Upper lobe of right lung (tissue), 1 donor: ENCODE data around the gene EEF2K. TPM values are rescaled to one million over a fixed set of nuclear protein-coding genes. Genes with fewer than 3 reads are reported as not detected.
A peak's percentile ranks its signal among the peaks of the same experiment; 100 is the strongest.
"Not testable (repeated sequence)": the region's sequence is repeated elsewhere in the genome, so short reads cannot be mapped to it uniquely, and the experiment has no call there.

ENCODE experiments used
- ATAC-seq: fragments of 200-7000 bp; cut with Tn5 transposase; one replicate; pipeline ENCODE4 v1.9.1; 2020; ENCODE audit warnings: mild to moderate bottlenecking, moderate library complexity
- DNase-seq: peaks from one replicate; pipeline ENCODE4 v3.0.0-alpha.2; 2020
- H3K27ac ChIP-seq: fragments of 200-600 bp; one replicate; pipeline ENCODE4 v1.8.0; 2022
- H3K27me3 ChIP-seq: fragments of 200-600 bp; one replicate; pipeline ENCODE4 v1.8.0; 2022; ENCODE audit warnings: mild to moderate bottlenecking
- H3K36me3 ChIP-seq: fragments of 200-600 bp; one replicate; pipeline ENCODE4 v1.8.0; 2022
- H3K4me1 ChIP-seq: fragments of 200-600 bp; one replicate; pipeline ENCODE4 v1.8.0; 2022
- H3K4me3 ChIP-seq: fragments of 200-600 bp; one replicate; pipeline ENCODE4 v1.8.0; 2022; ENCODE audit warnings: mild to moderate bottlenecking
- H3K9me3 ChIP-seq: fragments of 200-600 bp; one replicate; pipeline ENCODE4 v1.8.0; 2022
- intact Hi-C: fragments of 100-400 bp; cut with DNase I; formaldehyde crosslinking; loops from one replicate; pipeline ENCODE4 v1.11.0; 2022
- total RNA-seq: library from RNA; stranded (reverse); fragmentation: NEBNext Ultra II Directional; extraction: Animal tissue kit (Norgen Biotek cat#: 25700); gene quantifications from one replicate; pipeline ENCODE4 v1.2.1, GENCODE V29; 2021
- TF ChIP-seq, protein P1 (sequence below): fragments of 200-600 bp; IDR thresholded peaks from one replicate; pipeline ENCODE4 v1.8.0; 2022; ENCODE audit warnings: antibody characterized with exemption
- donor health status: DM: no; HTN: yes; CAD: no; lungs with severe emphysema.

Gene EEF2K
- total RNA-seq, 1 donor from 2014 or later, result 34.9 TPM

DNA sequence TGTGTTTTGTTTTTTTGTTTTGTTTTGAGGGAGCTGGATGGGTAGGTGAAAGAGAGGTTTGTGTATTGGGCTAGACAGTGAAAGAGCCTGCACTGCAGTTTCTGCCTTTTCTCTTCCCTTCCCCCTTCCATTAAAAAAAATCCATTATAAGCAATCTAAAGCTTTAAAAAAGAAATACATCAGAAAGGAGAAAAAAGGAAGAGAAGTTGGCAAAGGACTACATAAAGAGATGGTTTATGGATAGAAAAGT, 10.7 kb upstream of the EEF2K start:
- peak overlapping the region; percentile 59 for H3K4me3 ChIP-seq
- peak overlapping the region; percentile 71 for H3K27ac ChIP-seq
- TF ChIP-seq, protein P1, sequence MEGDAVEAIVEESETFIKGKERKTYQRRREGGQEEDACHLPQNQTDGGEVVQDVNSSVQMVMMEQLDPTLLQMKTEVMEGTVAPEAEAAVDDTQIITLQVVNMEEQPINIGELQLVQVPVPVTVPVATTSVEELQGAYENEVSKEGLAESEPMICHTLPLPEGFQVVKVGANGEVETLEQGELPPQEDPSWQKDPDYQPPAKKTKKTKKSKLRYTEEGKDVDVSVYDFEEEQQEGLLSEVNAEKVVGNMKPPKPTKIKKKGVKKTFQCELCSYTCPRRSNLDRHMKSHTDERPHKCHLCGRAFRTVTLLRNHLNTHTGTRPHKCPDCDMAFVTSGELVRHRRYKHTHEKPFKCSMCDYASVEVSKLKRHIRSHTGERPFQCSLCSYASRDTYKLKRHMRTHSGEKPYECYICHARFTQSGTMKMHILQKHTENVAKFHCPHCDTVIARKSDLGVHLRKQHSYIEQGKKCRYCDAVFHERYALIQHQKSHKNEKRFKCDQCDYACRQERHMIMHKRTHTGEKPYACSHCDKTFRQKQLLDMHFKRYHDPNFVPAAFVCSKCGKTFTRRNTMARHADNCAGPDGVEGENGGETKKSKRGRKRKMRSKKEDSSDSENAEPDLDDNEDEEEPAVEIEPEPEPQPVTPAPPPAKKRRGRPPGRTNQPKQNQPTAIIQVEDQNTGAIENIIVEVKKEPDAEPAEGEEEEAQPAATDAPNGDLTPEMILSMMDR, result no peak
- no peaks in the 10 kb centered on the region for H3K36me3 ChIP-seq
- intact Hi-C loops, result loop anchor here (5.0 kb wide), 1 partner anchor 102 kb away; the partner anchor contains the start of gene POLR3E
- peaks cover 30% of the 10 kb centered on the region for H3K4me1 ChIP-seq
- DNase-seq (no peak), ATAC-seq (no peak)
- no peaks in the 10 kb centered on the region for H3K27me3 ChIP-seq
- no peaks in the 10 kb centered on the region for H3K9me3 ChIP-seq

DNA sequence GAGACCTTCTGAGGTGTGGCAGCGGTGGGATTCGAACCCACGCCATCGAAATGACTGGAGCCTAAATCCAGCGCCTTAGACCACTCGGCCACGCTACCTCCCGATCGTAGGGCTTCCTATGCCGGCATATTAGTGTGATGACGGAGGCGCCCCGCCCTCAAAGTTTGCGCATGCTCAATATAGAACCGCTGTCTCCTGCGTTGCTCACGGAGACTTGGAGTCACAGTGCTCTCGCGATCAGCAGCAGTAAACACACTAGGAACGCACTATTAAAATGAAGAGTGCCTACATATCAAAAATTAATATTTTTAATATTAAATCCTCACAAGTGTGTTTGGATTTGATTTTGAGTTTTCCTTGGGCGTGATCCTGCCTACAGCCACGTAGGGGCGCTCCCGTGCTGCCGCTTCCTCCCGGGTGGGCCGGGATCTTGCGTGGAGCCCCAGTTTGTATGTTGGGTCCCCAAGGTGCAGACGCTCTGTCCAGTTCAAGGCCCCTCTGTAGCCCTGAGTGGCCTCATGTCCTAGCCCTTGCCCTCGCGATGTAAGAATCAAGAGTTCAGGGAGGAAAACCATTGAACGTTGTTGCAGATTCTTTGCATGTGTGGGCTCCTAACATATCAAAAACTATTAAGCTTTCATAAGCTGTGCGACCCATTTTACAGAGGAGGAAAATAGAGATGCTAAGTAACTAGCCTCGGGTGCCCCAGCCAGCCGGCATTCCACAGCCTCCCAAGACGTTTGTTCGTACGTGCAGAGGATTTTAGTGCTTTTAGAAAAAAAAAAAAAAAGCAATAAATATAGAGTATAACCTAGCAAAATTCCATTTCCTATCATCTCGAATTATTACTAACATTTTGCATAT, 10.2 kb upstream of the EEF2K start:
- H3K36me3 ChIP-seq, result no peaks in the 10 kb centered on the region
- DNase-seq (peak; percentile 92), ATAC-seq (peak; percentile 43)
- H3K27me3 ChIP-seq, result no peaks in the 10 kb centered on the region
- H3K4me1 ChIP-seq, result peaks cover 30% of the 10 kb centered on the region
- peak overlapping the region; percentile 59 for H3K4me3 ChIP-seq
- H3K27ac ChIP-seq, result peak overlapping the region; percentile 71
- no peaks in the 10 kb centered on the region for H3K9me3 ChIP-seq
- intact Hi-C loops, result loop anchor here (5.0 kb wide), 1 partner anchor 101 kb away; the partner anchor contains the start of gene POLR3E
- TF ChIP-seq, protein P1, result peak; percentile 93

DNA sequence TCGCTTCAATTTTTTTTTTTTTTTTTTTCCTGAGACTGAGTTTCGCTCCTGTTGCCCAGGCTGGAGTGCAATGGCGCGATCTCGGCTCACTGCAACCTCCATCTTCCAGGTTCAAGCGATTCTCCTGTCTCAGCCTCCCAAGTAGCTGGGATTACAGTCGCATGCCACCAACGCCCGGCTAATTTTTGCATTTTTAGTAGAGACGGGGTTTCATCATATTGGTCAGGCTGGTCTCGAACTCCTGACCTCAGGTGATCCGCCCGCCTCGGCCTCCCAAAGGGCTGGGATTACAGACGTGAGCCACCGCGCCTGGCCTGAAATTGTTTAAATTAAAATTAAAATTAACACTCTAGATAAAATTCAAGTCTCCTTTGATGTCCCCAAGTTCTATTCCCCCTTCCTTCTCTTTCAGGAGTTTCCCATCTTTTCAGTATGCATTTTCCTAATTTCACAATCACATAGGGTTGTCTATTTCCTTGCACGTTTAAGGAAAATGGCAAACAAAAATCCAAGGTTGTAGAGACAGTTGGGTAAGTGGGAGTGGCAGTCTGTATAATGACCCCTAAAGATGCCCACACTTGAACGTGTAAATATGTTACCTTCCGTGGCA, 9.4 kb upstream of the EEF2K start:
- intact Hi-C loops, result loop anchor here (5.0 kb wide), 1 partner anchor 101 kb away; the partner anchor contains the start of gene POLR3E
- H3K9me3 ChIP-seq, H3K36me3 ChIP-seq, ATAC-seq, DNase-seq, H3K27me3 ChIP-seq, H3K27ac ChIP-seq: not testable (repeated sequence)
- Histone ChIP-seq H3K4me3 (peak overlapping the region; percentile 59), H3K4me1 (peaks cover 30% of the 10 kb centered on the region)

DNA sequence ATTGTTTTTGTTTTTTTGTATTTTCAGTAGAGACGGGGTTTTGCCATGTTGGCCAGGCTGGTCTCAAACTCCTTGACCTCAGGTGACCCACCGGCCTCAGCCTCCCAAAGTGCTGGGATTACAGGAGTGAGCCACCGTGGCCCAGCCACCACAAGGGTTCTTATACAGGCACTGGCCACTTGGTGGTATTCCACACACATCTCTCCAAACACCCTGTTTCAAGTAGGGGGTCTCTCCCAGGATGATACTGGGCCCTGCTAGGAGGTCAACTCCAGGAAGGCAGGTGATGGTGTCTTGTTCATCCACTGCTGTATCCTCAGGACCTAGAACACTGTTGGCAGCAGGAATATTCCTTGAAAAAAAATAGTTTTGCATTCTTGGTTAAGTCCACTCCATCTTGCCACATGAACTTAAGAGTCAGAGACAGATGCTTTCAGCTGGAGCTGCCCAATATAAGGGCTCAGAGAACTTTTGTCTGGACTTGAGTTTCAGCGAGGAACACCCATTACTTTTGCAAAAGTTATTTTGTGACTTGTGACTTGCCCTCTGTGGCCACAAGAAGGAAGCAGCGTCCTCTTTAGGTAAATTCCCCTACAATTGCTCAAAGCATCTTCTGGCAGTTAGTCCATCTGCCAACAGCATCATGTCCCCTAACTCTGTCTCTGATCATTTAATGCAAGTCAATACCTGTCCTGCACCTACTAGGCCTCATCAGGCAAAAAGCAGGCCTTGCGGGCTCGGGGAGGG, 7.4 kb upstream of the EEF2K start:
- ATAC-seq (no peak), DNase-seq (no peak)
- intact Hi-C loops, result loop anchor here (5.0 kb wide), 1 partner anchor 99 kb away; the partner anchor contains the start of gene POLR3E
- peak overlapping the region; percentile 79 for H3K27ac ChIP-seq
- H3K4me3 ChIP-seq, result no peak overlapping the region
- H3K4me1 ChIP-seq, result peaks cover 20% of the 10 kb centered on the region
- no peaks in the 10 kb centered on the region for H3K36me3 ChIP-seq
- TF ChIP-seq, protein P1, result no peak
- no peaks in the 10 kb centered on the region for H3K27me3 ChIP-seq
- H3K9me3 ChIP-seq, result no peaks in the 10 kb centered on the region

DNA sequence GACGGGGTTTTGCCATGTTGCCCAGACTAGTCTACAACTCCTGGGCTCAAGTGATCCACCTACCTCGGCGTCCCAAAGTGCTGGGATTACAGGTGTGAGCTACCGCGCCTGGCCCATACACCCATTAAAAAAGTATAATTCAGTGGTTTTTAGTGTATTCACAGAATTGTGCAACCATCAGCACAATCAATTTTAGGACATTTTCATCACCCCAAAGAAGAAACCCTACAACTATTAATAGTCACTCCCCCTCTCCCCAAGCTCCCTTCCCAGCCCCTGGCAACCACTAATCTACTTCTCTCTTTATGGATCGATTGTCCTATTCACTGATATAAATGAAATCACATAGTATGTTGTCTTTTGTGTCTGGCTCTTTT, 3.8 kb upstream of the EEF2K start:
- Histone ChIP-seq H3K36me3 (no peaks in the 10 kb centered on the region), H3K27ac (no peak overlapping the region), H3K4me3 (no peak overlapping the region), H3K27me3 (no peaks in the 10 kb centered on the region), H3K4me1 (peaks cover 13% of the 10 kb centered on the region), H3K9me3 (no peaks in the 10 kb centered on the region)
- no peak for ATAC-seq
- intact Hi-C loops, result no loop called here
- TF ChIP-seq, protein P1, result no peak
- DNase-seq, result no peak

DNA sequence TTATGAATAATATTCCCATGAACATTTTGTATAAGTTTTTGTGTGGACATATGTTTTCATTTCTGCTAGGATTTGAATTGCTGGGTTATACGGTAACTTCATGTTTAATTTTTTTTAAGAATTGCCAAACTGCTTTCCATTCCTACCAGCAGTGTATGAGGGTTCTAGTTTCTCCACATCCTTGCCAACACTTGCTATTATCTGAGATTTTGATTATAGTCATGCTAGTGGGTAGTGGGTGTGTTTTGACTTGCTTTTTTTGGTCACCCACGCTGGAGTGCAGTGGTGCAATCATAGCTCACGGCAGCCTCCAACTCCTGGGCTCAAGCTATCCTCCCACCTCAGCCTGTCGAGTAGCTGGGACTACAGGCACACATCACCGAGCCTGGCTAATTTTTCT, 3.0 kb upstream of the EEF2K start:
- H3K27ac ChIP-seq, result no peak overlapping the region
- no peak for ATAC-seq
- no peak overlapping the region for H3K4me3 ChIP-seq
- H3K4me1 ChIP-seq, result peaks cover 22% of the 10 kb centered on the region
- TF ChIP-seq, protein P1, result no peak
- no peaks in the 10 kb centered on the region for H3K27me3 ChIP-seq
- no peaks in the 10 kb centered on the region for H3K9me3 ChIP-seq
- H3K36me3 ChIP-seq, result no peaks in the 10 kb centered on the region
- DNase-seq, result no peak
- intact Hi-C loops, result no loop called here
